ENCODE data around the gene CELF4. TPM values are rescaled to one million over a fixed set of nuclear protein-coding genes. Genes with fewer than 3 reads are reported as not detected.
A peak's percentile ranks its signal among the peaks of the same experiment; 100 is the strongest.

CELF4 gene
- total and polyA plus RNA-seq, 10 of the 15 experiments (the other 5 are each of a cell fraction or from before 2014, with no cell fraction given) = 0.03 to 0.32 TPM; not detected in 8

DNA sequence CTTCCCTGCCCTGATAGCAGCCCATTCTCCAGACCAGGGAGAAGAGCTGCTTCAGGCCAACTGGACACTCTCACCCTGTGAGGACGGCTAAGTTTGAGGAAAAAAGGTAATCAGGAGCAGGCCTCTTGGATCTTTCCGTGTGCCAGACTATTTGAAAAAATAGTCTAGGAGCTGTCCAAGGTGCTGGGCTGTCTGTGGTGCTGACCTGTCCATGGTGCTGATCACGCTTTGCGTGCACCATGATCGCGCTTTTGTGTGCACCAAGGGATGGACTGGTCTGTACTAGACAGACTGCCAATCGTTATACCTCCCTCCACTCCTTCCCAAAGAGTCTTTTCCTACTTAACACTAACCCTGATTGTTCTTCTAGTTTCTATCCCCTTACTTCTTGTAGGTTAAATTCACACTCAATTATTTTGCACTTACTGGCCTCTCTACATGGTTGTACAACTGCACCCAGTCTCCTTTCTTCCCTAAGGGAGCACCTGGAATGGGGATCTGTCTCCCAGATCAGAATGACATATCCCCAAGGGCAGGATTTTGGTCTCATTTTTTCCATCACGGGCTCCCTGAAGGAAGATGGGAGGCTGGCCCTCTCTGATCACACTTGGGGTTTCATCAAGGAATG lies 295.4 kb downstream of the CELF4 start (continued):
- TF ChIP-seq CHD4 (IDR thresholded peaks at IDR 0.05) (no peak), HDAC2 (IDR thresholded peaks at IDR 0.05) (0 out of 2 replicates have a peak, but pooled peaks have one; percentile 83), JUNB (IDR thresholded peaks at IDR 0.05) (no peak), FOXM1 (IDR thresholded peaks at IDR 0.05; ENCODE audit: low read depth, low read length) (no peak), ATF7 (IDR thresholded peaks at IDR 0.05; ENCODE audit: low read depth) (no peak), MEF2A (IDR thresholded peaks at IDR 0.05; ENCODE audit: insufficient read depth, low read depth, low read length) (no peak), HDAC6 (IDR thresholded peaks at IDR 0.05; ENCODE audit: unreplicated experiment) (no peak), SMARCA5 (IDR thresholded peaks at IDR 0.05) (no peak), EED (IDR thresholded peaks at IDR 0.05; ENCODE audit: low read depth) (no peak), SREBF2 (IDR thresholded peaks at IDR 0.05; ENCODE audit: low read length) (no peak), RCOR1 (conservative IDR thresholded peaks at IDR 0.05; ENCODE audit: low read depth, low read length) (peak; percentile 97), SIX5 (IDR thresholded peaks at IDR 0.05; ENCODE audit: low read depth, low read length, severe bottlenecking) (no peak), CHD1 (IDR thresholded peaks at IDR 0.05; ENCODE audit: low read depth, low read length) (no peak), RAD51 (IDR thresholded peaks at IDR 0.05) (no peak), SUZ12 (IDR thresholded peaks at IDR 0.05; ENCODE audit: unreplicated experiment) (no peak)
- TF ChIP-seq, protein P1, sequence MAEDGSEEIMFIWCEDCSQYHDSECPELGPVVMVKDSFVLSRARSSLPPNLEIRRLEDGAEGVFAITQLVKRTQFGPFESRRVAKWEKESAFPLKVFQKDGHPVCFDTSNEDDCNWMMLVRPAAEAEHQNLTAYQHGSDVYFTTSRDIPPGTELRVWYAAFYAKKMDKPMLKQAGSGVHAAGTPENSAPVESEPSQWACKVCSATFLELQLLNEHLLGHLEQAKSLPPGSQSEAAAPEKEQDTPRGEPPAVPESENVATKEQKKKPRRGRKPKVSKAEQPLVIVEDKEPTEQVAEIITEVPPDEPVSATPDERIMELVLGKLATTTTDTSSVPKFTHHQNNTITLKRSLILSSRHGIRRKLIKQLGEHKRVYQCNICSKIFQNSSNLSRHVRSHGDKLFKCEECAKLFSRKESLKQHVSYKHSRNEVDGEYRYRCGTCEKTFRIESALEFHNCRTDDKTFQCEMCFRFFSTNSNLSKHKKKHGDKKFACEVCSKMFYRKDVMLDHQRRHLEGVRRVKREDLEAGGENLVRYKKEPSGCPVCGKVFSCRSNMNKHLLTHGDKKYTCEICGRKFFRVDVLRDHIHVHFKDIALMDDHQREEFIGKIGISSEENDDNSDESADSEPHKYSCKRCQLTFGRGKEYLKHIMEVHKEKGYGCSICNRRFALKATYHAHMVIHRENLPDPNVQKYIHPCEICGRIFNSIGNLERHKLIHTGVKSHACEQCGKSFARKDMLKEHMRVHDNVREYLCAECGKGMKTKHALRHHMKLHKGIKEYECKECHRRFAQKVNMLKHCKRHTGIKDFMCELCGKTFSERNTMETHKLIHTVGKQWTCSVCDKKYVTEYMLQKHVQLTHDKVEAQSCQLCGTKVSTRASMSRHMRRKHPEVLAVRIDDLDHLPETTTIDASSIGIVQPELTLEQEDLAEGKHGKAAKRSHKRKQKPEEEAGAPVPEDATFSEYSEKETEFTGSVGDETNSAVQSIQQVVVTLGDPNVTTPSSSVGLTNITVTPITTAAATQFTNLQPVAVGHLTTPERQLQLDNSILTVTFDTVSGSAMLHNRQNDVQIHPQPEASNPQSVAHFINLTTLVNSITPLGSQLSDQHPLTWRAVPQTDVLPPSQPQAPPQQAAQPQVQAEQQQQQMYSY (CRISPR knock-in tag; IDR thresholded peaks at IDR 0.05) = no peak
- TF ChIP-seq, protein P2, sequence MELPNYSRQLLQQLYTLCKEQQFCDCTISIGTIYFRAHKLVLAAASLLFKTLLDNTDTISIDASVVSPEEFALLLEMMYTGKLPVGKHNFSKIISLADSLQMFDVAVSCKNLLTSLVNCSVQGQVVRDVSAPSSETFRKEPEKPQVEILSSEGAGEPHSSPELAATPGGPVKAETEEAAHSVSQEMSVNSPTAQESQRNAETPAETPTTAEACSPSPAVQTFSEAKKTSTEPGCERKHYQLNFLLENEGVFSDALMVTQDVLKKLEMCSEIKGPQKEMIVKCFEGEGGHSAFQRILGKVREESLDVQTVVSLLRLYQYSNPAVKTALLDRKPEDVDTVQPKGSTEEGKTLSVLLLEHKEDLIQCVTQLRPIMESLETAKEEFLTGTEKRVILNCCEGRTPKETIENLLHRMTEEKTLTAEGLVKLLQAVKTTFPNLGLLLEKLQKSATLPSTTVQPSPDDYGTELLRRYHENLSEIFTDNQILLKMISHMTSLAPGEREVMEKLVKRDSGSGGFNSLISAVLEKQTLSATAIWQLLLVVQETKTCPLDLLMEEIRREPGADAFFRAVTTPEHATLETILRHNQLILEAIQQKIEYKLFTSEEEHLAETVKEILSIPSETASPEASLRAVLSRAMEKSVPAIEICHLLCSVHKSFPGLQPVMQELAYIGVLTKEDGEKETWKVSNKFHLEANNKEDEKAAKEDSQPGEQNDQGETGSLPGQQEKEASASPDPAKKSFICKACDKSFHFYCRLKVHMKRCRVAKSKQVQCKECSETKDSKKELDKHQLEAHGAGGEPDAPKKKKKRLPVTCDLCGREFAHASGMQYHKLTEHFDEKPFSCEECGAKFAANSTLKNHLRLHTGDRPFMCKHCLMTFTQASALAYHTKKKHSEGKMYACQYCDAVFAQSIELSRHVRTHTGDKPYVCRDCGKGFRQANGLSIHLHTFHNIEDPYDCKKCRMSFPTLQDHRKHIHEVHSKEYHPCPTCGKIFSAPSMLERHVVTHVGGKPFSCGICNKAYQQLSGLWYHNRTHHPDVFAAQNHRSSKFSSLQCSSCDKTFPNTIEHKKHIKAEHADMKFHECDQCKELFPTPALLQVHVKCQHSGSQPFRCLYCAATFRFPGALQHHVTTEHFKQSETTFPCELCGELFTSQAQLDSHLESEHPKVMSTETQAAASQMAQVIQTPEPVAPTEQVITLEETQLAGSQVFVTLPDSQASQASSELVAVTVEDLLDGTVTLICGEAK (IDR thresholded peaks at IDR 0.05; ENCODE audit: borderline replicate concordance) = peak; percentile 88

Data from GM12878 (cell line).